ENCODE data around the gene PCK2.

Gene PCK2

DNA sequence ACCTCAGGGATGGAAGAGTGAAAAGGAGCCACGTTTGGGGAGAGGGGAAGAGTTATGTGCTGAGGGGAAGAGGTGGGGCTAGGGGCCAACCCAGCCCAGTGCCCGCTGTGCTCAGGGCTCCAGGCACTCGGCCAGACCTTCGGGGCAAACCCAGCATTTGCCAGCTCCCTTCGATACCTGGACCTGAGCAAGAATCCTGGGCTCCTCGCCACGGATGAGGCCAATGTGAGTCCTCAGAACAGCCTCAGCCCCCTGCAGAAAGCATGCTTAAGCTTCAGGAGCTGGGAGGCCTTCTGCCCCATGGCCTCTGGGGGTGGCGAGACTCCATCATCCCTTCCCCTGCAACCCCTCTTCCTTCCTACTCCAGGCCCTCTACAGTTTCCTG lies 37.3 kb upstream of the PCK2 start:
- DNase-seq (ENCODE audit: extremely low spot score), result no peak
- CTCF ChIA-PET, result interaction anchor here (1.6 to 6.9 kb wide), 6 partner anchors 35 to 104 kb away, joined by 6 to 153 read pairs (median 23); partner anchors contain the start of genes DCAF11, IRF9, NRL and PCK2
- no peak for TF ChIP-seq CTBP1 (IDR thresholded peaks at IDR 0.05; ENCODE audit: borderline replicate concordance)
- TF ChIP-seq FOXK2 (IDR thresholded peaks at IDR 0.05), result no peak
- no peak for TF ChIP-seq TARDBP (IDR thresholded peaks at IDR 0.05)
- TF ChIP-seq HDGF (IDR thresholded peaks at IDR 0.05; ENCODE audit: borderline replicate concordance), result no peak
- TF ChIP-seq BHLHE40 (IDR thresholded peaks at IDR 0.05; ENCODE audit: borderline replicate concordance), result no peak
- TF ChIP-seq L3MBTL2 (conservative IDR thresholded peaks at IDR 0.05), result no peak
- no peak for TF ChIP-seq ELF4 (IDR thresholded peaks at IDR 0.05)
- no peak for TF ChIP-seq ZNF384 (IDR thresholded peaks at IDR 0.05)
- POLR2A ChIA-PET, result interaction anchor here (0.9 to 3.7 kb wide), 6 partner anchors 16 to 104 kb away, joined by 3 to 73 read pairs (median 6); partner anchors contain the start of genes EMC9, IRF9 and PCK2

- ChIA-PET POLR2A (interaction anchor here (1.6 to 3.7 kb wide), 7 partner anchors 24 to 103 kb away, joined by 4 to 73 read pairs (median 10); partner anchors contain the start of genes DCAF11, EMC9, IRF9 and NRL), CTCF (interaction anchor here (1.4 to 6.9 kb wide), 8 partner anchors 9 to 250 kb away, joined by 5 to 153 read pairs (median 14); partner anchors contain the start of genes DCAF11, IRF9, NRL and PCK2)
- no peak for TF ChIP-seq TARDBP (IDR thresholded peaks at IDR 0.05)
- TF ChIP-seq ZNF384 (IDR thresholded peaks at IDR 0.05), result no peak
- no peak for TF ChIP-seq ELF4 (IDR thresholded peaks at IDR 0.05)
- no peak for TF ChIP-seq LEF1 (IDR thresholded peaks at IDR 0.05; ENCODE audit: borderline replicate concordance)
- TF ChIP-seq SUZ12 (IDR thresholded peaks at IDR 0.05), result no peak
- TF ChIP-seq FOXA1 (IDR thresholded peaks at IDR 0.05), result no peak
- no peak for TF ChIP-seq CTBP1 (IDR thresholded peaks at IDR 0.05; ENCODE audit: borderline replicate concordance)
- no peak for TF ChIP-seq PKNOX1 (IDR thresholded peaks at IDR 0.05)
- TF ChIP-seq L3MBTL2 (conservative IDR thresholded peaks at IDR 0.05), result no peak
- no peak for TF ChIP-seq HDGF (IDR thresholded peaks at IDR 0.05; ENCODE audit: borderline replicate concordance)
- no peak for TF ChIP-seq FOXK2 (IDR thresholded peaks at IDR 0.05)
- TF ChIP-seq ARNT (IDR thresholded peaks at IDR 0.05), result no peak
- TF ChIP-seq NFRKB (IDR thresholded peaks at IDR 0.05), result no peak
- TF ChIP-seq BHLHE40 (IDR thresholded peaks at IDR 0.05; ENCODE audit: borderline replicate concordance), result no peak
- TF ChIP-seq FOXM1 (IDR thresholded peaks at IDR 0.05; ENCODE audit: borderline replicate concordance), result no peak
- TF ChIP-seq SP1 (IDR thresholded peaks at IDR 0.05), result no peak
- no peak for DNase-seq (ENCODE audit: extremely low spot score)
Measured at GRCh38 chr14:24057271-24057670, 36.8 kb upstream of the PCK2 start.

DNA sequence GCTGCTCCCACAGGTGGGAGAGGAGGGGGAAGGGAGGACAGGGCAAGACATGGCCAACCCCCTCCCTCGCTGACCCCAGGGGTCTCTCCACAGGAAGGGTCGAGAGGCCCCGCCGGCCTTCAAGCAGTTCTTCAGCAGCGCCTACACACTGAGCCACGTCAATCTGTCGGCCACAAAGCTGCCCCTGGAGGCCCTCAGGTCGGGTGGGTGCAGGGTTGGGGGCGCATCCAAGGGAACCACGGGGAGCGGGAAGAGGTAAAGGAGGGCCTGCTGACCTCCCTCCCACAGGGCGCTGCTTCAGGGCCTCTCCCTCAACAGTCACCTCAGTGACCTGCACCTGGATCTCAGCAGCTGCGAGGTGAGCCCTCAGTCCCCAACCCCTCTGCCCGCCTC lies 36.2 kb upstream of the PCK2 start:
- DNase-seq (ENCODE audit: extremely low spot score), result no peak
- ChIA-PET POLR2A (interaction anchor here (0.9 to 3.7 kb wide), 11 partner anchors 15 to 103 kb away, joined by 3 to 73 read pairs (median 7); partner anchors contain the start of genes DCAF11, EMC9, IRF9 and NRL), CTCF (interaction anchor here (0.7 to 6.9 kb wide), 18 partner anchors 8 to 249 kb away, joined by 3 to 153 read pairs (median 5); partner anchors contain the start of genes DCAF11, IRF9, NRL and PCK2)
- TF ChIP-seq BHLHE40 (IDR thresholded peaks at IDR 0.05; ENCODE audit: borderline replicate concordance) (no peak), SUZ12 (IDR thresholded peaks at IDR 0.05) (no peak), LEF1 (IDR thresholded peaks at IDR 0.05; ENCODE audit: borderline replicate concordance) (no peak), SP1 (IDR thresholded peaks at IDR 0.05) (no peak), ZNF384 (IDR thresholded peaks at IDR 0.05) (no peak), ARNT (IDR thresholded peaks at IDR 0.05) (no peak), NFRKB (IDR thresholded peaks at IDR 0.05) (no peak), TARDBP (IDR thresholded peaks at IDR 0.05) (no peak), L3MBTL2 (conservative IDR thresholded peaks at IDR 0.05) (no peak), FOXA1 (IDR thresholded peaks at IDR 0.05) (no peak), FOXK2 (IDR thresholded peaks at IDR 0.05) (no peak), HDGF (IDR thresholded peaks at IDR 0.05; ENCODE audit: borderline replicate concordance) (no peak), PKNOX1 (IDR thresholded peaks at IDR 0.05) (no peak), ELF4 (IDR thresholded peaks at IDR 0.05) (no peak), CTBP1 (IDR thresholded peaks at IDR 0.05; ENCODE audit: borderline replicate concordance) (no peak), FOXM1 (IDR thresholded peaks at IDR 0.05; ENCODE audit: borderline replicate concordance) (no peak)

- ChIA-PET POLR2A (interaction anchor here (0.9 to 3.7 kb wide), 12 partner anchors 14 to 102 kb away, joined by 3 to 73 read pairs (median 6); partner anchors contain the start of genes DCAF11, EMC9, IRF9 and NRL), CTCF (interaction anchor here (0.6 to 6.9 kb wide), 22 partner anchors 8 to 249 kb away, joined by 3 to 153 read pairs (median 5); partner anchors contain the start of genes DCAF11, IRF9, NRL and PCK2)
- DNase-seq (ENCODE audit: extremely low spot score), result peak; percentile 85
- no peak for TF ChIP-seq HDGF (IDR thresholded peaks at IDR 0.05; ENCODE audit: borderline replicate concordance)
- no peak for TF ChIP-seq FOXK2 (IDR thresholded peaks at IDR 0.05)
- no peak for TF ChIP-seq FOXA1 (IDR thresholded peaks at IDR 0.05)
- no peak for TF ChIP-seq ELF4 (IDR thresholded peaks at IDR 0.05)
- TF ChIP-seq L3MBTL2 (conservative IDR thresholded peaks at IDR 0.05), result no peak
- TF ChIP-seq ARNT (IDR thresholded peaks at IDR 0.05), result no peak
- no peak for TF ChIP-seq ZNF384 (IDR thresholded peaks at IDR 0.05)
Measured at GRCh38 chr14:24058260-24058950, 35.7 kb upstream of the PCK2 start.

GRCh38 chr14:24058951-24059475 lies 35.1 kb upstream of the PCK2 start:
- POLR2A ChIA-PET, result interaction anchor here (0.9 to 3.7 kb wide), 8 partner anchors 14 to 102 kb away, joined by 3 to 73 read pairs (median 10); partner anchors contain the start of genes DCAF11, EMC9, IRF9 and NRL

More at GRCh38 chr14:24058951-24059475, 35.1 kb upstream of the PCK2 start:
- no peak for TF ChIP-seq FOXM1 (IDR thresholded peaks at IDR 0.05; ENCODE audit: borderline replicate concordance)
- TF ChIP-seq SUZ12 (IDR thresholded peaks at IDR 0.05), result no peak
- TF ChIP-seq PKNOX1 (IDR thresholded peaks at IDR 0.05), result no peak
- no peak for TF ChIP-seq L3MBTL2 (conservative IDR thresholded peaks at IDR 0.05)
- TF ChIP-seq LEF1 (IDR thresholded peaks at IDR 0.05; ENCODE audit: borderline replicate concordance), result no peak
- TF ChIP-seq NFRKB (IDR thresholded peaks at IDR 0.05), result no peak
- TF ChIP-seq FOXK2 (IDR thresholded peaks at IDR 0.05), result no peak
- no peak for TF ChIP-seq CTBP1 (IDR thresholded peaks at IDR 0.05; ENCODE audit: borderline replicate concordance)
- TF ChIP-seq TARDBP (IDR thresholded peaks at IDR 0.05), result no peak
- no peak for TF ChIP-seq SP1 (IDR thresholded peaks at IDR 0.05)
- no peak for TF ChIP-seq BHLHE40 (IDR thresholded peaks at IDR 0.05; ENCODE audit: borderline replicate concordance)
- no peak for TF ChIP-seq ZNF384 (IDR thresholded peaks at IDR 0.05)
- TF ChIP-seq HDGF (IDR thresholded peaks at IDR 0.05; ENCODE audit: borderline replicate concordance), result no peak
- TF ChIP-seq ARNT (IDR thresholded peaks at IDR 0.05), result no peak
- CTCF ChIA-PET, result interaction anchor here (0.6 to 6.9 kb wide), 17 partner anchors 7 to 248 kb away, joined by 3 to 153 read pairs (median 5); partner anchors contain the start of genes DCAF11, IRF9, NRL and PCK2
- DNase-seq (ENCODE audit: extremely low spot score), result no peak
